HG03045 (cell line): ENCODE data around the gene TRMT10A.

Source experiments
- ATAC-seq: cut with Tn5 transposase; IDR thresholded peaks from one replicate; pipeline ENCODE4 v1.9.1; 2021; ENCODE audit warnings: mild to moderate bottlenecking, moderate library complexity; ENCODE audit not compliant: unreplicated experiment

The TRMT10A gene, protein sequence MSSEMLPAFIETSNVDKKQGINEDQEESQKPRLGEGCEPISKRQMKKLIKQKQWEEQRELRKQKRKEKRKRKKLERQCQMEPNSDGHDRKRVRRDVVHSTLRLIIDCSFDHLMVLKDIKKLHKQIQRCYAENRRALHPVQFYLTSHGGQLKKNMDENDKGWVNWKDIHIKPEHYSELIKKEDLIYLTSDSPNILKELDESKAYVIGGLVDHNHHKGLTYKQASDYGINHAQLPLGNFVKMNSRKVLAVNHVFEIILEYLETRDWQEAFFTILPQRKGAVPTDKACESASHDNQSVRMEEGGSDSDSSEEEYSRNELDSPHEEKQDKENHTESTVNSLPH

DNA sequence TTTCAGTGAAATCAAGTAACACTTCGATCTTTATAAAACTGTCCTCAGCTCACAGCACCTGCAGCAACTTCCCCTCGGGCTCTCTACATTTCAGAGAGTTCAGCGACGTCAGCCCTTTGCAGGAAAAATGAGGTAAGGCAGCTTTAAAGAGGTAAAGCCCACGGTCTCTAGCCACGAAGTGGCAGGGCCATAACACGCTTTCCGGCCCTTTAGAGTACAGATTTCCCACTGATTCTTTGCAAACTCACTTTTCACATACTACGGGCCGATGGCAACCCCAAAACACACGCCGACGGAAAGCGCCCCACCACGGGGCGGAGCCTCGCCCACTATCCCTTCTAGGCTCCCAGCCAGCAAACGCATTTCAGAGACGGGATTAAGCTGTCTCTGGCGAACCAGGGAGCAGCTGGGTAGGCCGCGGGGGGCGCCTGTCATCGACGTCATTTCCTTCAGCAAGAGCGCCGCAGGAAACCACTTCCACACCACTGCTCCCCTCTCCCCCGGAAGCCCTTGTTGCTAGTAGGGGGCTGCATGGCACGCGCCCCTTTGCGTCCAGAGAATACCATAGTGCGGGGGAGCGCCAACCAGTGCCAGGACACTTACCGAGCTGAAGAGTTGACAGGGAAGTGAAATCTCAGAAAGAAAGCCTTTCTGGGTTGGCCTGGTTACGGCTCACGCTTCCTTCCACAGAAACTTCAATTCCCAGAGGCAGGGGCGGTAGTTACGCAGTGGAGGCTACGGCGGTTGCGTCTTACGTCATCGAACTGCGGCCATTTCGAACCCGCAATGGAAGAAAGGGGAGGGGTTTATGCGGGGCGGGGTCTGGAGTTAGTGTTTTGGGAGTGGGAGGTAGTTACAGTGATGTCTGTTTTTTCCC is at the start of gene TRMT10A:
Gene TRMT10A (minus strand): TSS at position 730 of the 877 bp plus-strand sequence. CDS start 4,701 bp downstream, outside the sequence.
- ATAC-seq = peak; percentile 96

DNA sequence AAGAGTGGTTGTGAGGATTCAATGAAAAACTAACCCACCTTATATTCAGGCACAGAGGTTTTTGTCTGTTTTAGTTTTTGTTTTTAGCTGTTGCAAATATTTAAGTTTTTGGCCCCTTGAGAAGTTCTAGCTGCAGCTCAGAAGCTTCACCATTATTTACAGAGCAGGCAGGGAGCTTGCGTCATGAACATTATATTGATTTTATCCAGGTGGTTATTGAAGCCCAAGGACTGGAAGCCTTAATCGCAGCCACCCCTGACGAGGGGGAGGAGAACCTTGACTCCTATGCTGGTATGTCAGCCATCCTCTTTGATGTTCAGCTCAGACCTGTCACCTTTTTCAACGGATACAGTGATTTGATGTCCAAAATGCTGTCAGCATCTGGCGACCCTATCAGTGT is 48.9 kb upstream of the TRMT10A start:
- no peak for ATAC-seq

DNA sequence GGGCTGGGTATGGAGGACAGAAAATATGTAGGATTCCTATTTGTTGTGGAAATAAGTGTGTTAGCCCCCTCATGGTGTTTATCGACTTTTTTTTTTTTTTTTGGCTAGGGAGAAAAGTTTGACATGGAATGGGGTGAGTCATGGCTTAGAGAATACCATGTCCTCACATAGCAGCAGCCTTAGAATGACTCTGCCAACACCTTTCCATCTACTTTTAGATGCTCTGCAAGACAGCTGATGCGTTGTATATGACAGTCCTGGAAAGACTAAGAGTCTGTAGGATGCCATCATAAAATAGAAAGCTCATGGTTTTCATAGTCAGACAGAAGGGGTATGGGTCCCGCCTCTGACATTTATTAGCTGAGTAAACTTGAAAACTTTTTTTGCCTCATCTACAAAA is 48.4 kb upstream of the TRMT10A start:
- ATAC-seq = no peak

DNA sequence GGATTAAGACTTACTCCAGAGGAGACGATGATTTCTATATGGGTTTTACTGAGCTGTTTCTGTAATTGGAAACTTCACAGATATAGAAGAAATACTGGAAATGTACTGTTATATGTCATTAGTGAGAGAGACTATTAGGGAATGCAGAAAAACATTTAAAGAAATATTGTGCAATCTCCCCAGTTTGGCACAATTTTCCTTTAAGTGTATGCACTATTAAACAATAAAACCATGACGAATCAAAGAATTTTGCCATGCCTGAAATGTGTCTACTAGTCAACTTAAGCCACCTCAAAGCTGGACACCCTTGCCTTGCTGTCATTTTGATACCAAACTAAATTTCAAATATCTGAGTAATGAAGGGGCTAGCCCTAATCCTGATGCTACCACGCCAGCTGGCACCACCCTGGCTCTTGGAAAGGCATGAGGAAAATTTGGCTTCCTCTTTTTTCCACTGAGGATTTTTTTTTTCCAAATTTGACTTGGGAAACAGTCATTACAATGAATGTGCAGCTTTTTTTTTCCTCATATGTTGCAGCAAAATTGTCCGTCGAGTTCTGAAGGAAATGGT is 46.9 kb upstream of the TRMT10A start:
- no peak for ATAC-seq

DNA sequence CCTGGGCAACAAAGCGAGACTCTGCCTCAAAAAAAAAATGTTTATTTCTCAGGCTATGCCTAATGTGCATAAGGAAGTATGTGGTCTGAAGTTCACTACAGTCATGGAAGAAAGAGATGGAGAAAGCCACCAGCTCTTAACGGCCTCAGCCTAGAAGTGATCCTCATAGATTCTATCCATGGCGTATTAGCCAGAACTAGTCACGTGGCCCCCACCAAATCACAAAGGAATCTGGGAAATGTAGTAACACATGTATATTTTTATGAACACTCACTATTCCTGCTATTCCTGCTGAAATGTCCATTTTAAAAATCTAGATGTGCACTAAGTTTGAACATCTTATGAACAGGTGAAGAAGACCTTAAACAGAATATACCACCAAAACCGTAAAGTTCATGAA is 44.6 kb upstream of the TRMT10A start:
- no peak for ATAC-seq

DNA sequence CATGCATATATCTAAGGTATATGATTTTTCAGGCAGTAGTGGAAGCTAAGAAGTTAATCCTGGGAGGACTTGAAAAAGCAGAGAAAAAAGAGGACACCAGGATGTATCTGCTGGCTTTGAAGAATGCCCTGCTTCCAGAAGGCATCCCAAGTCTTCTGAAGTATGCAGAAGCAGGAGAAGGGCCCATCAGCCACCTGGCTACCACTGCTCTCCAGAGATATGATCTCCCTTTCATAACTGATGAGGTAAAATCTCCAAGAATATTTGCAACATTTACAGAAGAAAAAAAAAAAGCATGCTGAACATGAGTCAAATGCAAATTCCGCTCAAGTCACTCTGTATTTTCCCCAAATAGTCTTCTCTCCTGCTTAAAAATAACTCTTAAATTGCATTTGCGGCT is 42.9 kb upstream of the TRMT10A start:
- no peak for ATAC-seq

DNA sequence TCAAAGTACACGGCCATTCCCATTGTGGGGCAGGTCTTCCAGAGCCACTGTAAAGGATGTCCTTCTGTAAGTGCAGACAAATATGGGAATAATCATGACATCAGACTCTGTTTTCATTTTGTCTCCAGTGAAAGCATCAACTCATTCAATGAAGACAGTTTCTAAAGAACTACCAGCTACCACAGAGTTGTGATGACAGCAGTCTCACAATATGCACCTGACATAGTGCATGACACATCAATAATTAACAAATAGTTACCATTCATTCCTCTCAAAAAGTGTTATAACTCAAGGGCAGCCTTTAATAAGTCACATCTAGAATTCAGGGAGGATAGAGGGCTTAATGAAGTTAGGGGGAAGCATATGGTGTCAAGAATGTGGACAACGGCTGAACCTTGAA is 31.0 kb upstream of the TRMT10A start:
- no peak for ATAC-seq

DNA sequence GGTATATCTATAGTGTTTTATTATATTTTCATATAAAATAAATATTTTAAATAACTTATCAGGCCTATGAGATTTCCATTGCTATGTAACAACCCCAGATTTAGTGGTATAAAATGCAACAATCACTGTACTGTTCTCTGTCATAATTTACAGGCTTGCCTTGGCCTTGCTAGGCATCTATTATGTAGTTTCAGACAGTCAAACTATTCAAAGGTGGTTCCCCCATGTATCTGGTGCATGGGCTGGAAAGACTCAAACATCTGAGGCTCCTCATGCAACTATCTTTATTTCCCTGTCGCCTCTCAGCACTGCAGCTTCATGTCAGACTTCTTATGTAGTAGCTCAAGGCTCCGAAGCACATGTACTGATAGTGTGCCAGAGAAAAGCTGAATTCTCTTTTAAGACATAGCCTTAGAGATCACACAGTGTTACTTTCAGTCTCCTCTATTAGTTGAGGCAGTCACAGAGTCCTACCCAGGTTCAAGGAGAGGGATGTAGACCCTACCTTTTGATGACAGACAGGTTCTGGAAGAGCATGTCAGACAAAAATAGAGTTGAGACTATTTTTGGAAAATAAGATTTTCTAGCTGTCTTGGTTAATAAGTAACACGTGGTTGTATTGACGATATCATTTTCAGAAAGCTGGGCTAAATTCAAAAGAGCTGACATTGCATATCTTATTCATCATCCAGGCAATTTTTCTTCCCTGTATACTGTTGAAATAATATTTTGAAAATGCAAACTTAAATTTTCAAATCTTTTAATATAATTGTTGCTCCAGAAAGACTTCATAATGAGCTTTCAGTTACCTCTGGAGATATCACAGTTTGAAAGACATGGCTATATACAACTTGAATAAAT is 30.2 kb upstream of the TRMT10A start:
- ATAC-seq = peak; percentile 74

DNA sequence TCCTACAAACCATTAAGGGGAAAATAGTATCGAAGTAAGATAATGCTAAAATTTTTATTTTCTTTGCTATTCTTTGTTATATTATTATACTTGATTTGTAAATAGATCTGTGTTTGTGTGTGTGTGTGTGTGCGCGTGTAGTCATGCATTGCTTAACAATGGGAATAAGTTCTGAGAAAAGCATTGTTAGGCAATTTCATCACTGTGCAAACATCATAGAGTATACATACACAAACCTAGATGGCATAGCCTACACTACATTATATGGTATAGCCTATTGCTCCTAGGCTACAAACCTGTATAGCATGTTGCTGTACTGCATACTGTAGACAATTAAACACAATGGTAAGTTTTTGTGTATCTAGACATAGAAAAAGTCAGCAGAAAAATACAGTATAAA is 27.9 kb upstream of the TRMT10A start:
- ATAC-seq = no peak

DNA sequence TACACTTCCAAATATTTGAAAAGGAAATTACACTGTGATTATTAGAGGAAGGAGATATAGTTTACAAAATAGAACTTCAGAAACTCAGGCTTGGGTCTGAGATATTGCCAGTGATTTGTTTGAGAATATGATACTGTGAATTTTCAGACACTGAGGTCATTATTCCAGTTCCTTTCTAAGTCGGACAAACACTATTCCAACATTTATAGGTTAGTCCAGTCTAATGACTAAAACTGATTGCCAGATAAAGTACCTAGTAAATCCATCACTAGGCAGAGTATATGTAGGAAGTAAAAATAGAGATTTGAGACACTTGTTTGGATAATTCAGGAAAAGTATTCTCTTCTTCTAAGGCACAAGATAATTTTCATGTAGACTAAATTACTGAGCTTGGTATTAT is 24.0 kb upstream of the TRMT10A start:
- ATAC-seq = no peak

DNA sequence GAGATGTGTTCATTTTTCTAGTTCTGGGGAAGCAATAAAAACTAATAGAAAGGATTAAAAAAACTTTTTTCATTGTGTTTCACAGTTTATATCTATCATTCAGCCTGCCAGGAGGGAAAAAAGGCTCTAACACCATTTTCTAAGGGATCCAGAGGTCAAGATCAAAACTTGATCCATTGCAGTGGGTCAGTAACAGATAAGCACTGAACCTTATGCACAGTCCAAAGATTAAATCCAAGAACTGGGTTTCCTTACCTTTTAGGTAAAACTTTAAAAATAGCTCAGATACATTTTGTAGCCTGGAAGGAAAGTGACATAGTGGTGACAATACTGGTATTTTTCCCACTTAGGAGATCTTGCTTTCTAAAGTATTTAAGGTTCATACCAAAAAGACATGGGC is 23.5 kb upstream of the TRMT10A start:
- ATAC-seq = no peak

DNA sequence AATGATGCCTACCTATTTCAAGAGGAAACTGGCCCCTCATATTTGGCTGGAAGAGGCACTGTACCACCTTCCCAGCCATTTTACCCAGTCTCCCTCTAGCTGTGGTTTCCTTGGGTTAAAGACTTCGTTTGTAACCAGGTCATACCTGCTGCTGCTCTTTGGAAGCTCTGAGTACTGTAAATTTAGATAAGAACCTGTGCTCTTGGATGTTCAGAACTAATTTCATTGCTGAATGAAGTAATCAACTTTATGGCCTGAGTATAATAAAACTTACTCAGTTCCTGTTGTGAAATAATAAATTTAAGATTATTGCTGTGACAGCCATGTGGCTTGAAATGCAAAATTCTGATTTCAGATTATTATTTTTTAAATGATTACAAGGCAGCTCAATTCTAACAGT is 23.0 kb upstream of the TRMT10A start:
- no peak for ATAC-seq

DNA sequence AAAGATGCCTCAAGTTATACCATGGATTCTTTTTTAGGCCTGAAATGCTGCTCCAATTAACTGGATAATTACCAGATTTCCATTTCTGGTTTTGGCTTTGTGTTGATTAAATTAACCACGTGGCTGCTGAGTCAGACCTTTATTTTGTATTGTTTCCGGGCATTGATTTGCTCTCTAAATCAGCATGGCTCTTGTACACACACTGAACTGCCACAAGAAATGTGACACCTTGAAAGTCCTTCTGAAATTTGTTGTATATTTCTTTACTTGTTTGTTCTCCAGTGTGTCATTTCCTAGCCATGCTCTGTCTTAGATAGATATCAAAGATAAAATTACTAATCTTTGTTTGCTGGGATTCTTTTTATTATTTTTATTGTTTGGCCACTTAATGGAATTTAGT is 22.5 kb upstream of the TRMT10A start:
- no peak for ATAC-seq

DNA sequence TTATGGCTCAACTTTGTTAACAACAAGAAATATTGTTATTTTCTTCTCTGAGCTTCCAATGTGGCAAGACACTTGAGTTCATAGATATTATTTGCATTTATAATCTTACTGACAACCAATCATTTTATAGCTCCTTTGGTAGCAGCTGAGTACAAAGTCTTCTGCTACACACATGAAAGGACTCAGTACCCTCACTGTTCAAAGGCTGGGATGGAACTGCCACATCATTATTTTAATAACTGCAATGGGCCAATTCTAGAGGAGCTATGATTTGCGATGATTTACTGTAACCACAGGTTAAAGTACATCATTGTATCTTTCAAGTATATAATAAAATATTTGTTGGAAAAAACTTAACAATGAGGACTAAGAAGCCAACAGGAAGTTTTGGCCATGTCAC is 21.7 kb upstream of the TRMT10A start:
- ATAC-seq = no peak

DNA sequence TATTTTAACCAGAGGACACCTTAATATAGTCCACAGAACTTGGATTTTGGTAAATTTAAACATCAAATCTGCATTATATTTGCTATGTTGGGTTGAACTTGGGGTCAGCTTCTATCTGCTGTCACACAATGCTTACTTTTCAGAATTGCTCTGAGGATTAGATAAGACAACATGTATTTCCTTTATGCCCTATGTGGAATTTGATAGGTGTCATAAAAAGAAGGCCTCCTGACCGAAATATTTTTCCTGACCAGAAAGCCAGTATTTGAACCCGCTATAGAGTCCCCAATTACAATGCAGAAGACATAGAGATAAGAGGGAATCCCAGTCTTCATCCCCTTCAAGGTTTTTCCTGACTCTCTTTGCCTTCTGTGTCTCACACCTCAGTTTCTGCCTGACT is 14.9 kb upstream of the TRMT10A start:
- no peak for ATAC-seq

DNA sequence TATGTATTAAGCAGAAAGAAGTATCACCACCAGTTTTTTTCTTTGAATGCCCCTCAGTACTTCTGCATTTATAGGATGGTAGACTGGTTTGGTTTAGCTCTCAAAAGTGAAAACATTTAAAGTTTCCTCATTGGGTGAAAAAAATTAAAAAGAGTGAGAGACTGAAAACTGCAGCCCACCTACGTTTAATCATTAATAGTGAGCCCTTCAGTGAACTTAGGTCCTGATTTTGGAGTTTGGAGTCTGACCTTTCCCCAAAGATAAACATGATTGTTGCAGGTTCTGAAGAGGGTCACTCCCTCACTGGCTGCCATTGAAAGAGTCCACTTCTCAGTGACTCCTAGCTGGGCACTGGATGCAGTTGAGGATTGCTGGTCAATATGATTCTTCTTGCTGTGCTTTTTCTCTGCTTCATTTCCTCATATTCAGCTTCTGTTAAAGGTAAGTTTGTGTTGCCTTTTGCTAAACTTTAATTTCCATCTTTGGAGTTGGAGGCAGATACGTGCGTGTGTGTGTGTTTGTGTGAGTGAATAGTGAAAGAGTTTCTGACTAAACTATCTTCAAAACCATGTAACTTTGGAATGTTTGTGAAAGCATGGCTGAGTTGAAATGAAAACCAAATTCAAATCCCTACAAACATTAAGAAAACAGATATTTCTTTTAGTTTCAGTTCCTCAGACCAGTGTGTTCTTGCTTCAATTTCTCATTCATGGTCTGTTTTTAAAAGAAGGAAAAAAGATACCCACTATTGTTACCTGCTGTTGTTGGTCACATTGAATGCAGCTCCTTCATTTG is 10.9 kb upstream of the TRMT10A start, which contains the start of gene MTTP:
Gene MTTP (plus strand): TSS at position 295 of the 795 bp plus-strand sequence. CDS start 86 bp downstream, at position 381.
- ATAC-seq = peak; percentile 79

DNA sequence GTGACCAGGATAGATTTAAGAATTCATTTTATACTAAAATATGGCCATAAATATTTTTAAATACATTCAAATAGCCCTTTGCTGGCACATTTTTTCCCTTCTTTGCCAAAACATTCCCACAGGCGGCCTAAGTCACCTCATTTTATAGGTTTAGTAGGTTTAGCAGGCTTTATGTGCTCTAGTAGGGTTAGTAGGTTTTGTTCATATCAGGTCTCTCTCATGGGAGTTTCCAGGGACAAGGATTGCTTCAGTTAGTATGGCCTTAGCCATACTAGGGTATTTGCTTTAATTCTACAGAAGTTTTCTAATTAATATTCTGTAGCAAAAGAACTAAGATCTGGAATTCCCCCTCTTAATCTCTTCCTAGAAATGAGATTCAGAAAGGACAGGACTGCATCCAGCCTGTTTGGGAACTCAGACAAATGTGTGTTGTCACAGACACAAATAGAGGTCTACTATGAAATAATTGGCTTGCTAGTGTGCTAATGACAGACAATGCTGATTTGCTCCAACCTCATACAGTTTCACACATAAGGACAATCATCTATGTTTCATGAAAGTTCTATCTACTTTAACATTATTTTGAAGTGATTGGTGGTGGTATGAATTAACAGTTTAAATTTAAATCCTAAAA is 10.0 kb upstream of the TRMT10A start:
- no peak for ATAC-seq

DNA sequence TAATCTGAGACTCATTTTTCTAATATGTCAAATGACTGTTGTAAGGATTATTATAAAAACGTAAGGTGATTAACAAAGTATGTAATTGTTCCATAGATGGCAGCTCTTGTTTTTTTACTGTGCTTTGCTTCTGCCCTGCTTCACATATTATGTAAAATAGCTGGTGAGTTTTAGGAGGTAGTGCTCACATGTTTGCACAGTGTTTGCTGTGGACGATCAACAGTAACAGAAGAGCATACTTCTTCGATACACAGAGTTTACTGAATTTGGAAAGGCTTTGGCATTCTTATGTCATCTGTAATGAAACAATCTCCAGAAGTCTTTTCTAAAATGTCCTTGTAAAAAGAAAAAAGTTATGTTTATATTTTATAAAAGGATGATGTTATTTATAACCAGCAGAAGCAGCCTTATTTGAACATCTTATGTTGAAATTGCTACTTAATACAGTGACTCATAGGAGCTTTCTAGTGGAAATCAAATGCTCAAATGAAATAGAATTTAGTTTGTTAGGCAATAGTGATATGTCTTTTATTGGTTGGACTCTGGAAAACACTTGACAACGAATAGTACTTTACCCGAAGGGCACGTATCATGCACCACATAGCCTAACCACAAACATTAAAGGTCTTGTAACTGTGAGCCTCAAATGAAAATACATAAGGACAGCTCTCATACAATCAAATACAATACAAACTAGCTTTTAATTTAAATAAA is 8.8 kb upstream of the TRMT10A start:
- no peak for ATAC-seq

DNA sequence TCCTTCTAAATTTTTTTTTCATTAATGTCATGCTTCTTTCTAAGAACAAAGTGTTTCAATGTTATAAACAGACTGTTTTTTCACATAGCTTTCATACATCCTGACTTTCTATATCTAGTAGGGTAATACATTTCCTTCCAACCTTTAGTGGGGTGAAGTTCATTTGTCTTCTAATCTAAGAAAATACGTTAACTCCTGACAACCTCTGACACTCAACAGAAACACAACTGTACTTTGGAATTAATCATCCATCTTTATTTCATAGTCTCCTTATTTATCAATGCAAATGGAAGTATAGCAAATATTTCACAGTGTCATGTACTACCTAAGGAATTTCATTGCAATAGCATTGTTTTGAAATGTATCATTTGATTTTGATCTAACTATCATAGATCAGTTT is 8.0 kb upstream of the TRMT10A start:
- no peak for ATAC-seq
